Testis (tissue), 3 donors: Measurements from ENCODE around the gene MARCHF2. TPM values are rescaled to one million over a fixed set of nuclear protein-coding genes. Genes with fewer than 3 reads are reported as not detected.

Source experiments
- DNase-seq: peaks from one replicate; pipeline ENCODE4 v3.0.0-alpha.2; 2019
- H3K27ac ChIP-seq, 2 donors: fragments of 200-600 bp; sonication (generic); one replicate each; pipeline ENCODE4 v1.5.1; 2019
- H3K27me3 ChIP-seq: fragments of 200-600 bp; sonication (generic); one replicate; pipeline ENCODE4 v1.5.1; 2019
- H3K36me3 ChIP-seq: fragments of 200-600 bp; sonication (generic); one replicate; pipeline ENCODE4 v1.5.1; 2017; ENCODE audit warnings: low read depth; ENCODE audit errors: missing control alignments
- H3K4me1 ChIP-seq: fragments of 200-600 bp; sonication (generic); one replicate; pipeline ENCODE4 v1.5.1; 2019
- H3K4me3 ChIP-seq, 2 donors: fragments of 200-600 bp; sonication (generic); one replicate each; pipeline ENCODE4 v1.5.1; 2017 to 2019
- H3K9me3 ChIP-seq: fragments of 200-600 bp; sonication (generic); one replicate; pipeline ENCODE4 v1.5.1; 2017
- CTCF ChIP-seq, 3 experiments: fragments of 450-650 bp in 2 of 3; fragments of 200-600 bp in 1 of 3; sonication (generic) in 1 of 3; IDR thresholded peaks; one replicate each; pipeline ENCODE4 v1.5.1; 2016 to 2019; ENCODE audit warnings: antibody characterized with exemption in 3 of 3, mild to moderate bottlenecking in 2 of 3, moderate library complexity in 1 of 3
- POLR2A ChIP-seq: fragments of 450-650 bp; IDR thresholded peaks from one replicate; pipeline ENCODE4 v1.6.1; 2017; ENCODE audit warnings: antibody characterized with exemption, mild to moderate bottlenecking, moderate library complexity
- WGBS, 2 donors: methylation state at CpG; one replicate each; pipeline ENCODE4 v1.1.5; 2018; 5-methylcytosine and 5-hydroxymethylcytosine counted together
- intact Hi-C: fragments of 100-400 bp; cut with DNase I; formaldehyde crosslinking; loops from one replicate; pipeline ENCODE4 v1.15.1; 2023; ENCODE audit warnings: low total_unique reads
- polyA plus RNA-seq: library from polyadenylated mRNA; stranded (reverse); fragments of 350-450 nt; fragmentation: Illumina TruSeq; extraction: RNeasy Lipid Tissue Mini Kit (QIAGEN cat#74804); gene quantifications from one replicate; pipeline ENCODE4 v1.2.3, GENCODE V29; 2014; ENCODE audit warnings: low read depth, low replicate concordance; ENCODE audit not compliant: insufficient read depth
- total RNA-seq, 2 donors: library from RNA; depleted of rRNA; stranded (reverse); fragments of >200 nt; gene quantifications; one replicate each; pipeline ENCODE4 v1.2.3, GENCODE V29; 2016

MARCHF2 gene
- total and polyA plus RNA-seq, 3 donors from 2014 or later: 35.3 to 84.5 (median 62.6) TPM

- WGBS, 2 donors: 85 to 88% methylated on average over 12 to 14 of the region's 14 CpGs
- TF ChIP-seq CTCF (IDR thresholded peaks at IDR 0.05): no peak
- no peak for TF ChIP-seq POLR2A
- DNase-seq: no peak
- intact Hi-C loops: no loop called here
- no peaks in the 10 kb centered on the region for H3K27me3 ChIP-seq
- H3K36me3 ChIP-seq: no peaks in the 10 kb centered on the region
- H3K4me1 ChIP-seq: peaks cover 61% of the 10 kb centered on the region
- no peak overlapping the region for H3K27ac ChIP-seq
- H3K4me3 ChIP-seq: no peak overlapping the region
- no peaks in the 10 kb centered on the region for H3K9me3 ChIP-seq
Observed at GRCh38 chr19:8395621-8396082, 17.5 kb upstream of the MARCHF2 start.

- Histone ChIP-seq H3K4me3 (no peak overlapping the region), H3K36me3 (no peaks in the 10 kb centered on the region), H3K9me3 (no peaks in the 10 kb centered on the region), H3K27me3 (no peaks in the 10 kb centered on the region), H3K27ac (no peak overlapping the region), H3K4me1 (peaks cover 57% of the 10 kb centered on the region)
- intact Hi-C loops: no loop called here
- DNase-seq: no peak
- 89 to 93% methylated on average over 7 of the region's 7 CpGs for WGBS, 2 donors
- TF ChIP-seq POLR2A (no peak), CTCF (IDR thresholded peaks at IDR 0.05) (no peak)
Observed at GRCh38 chr19:8396185-8396562, 16.9 kb upstream of the MARCHF2 start.

GRCh38 chr19:8396563-8397203 is 16.4 kb upstream of the MARCHF2 start:
- TF ChIP-seq POLR2A: no peak
- peak in 2 of 3 experiments; percentile 31 to 44 for TF ChIP-seq CTCF (IDR thresholded peaks at IDR 0.05)
- intact Hi-C loops: no loop called here
- WGBS, 2 donors: 56 to 58% methylated on average over 20 to 22 of the region's 22 CpGs
- DNase-seq: peak; percentile 68
- Histone ChIP-seq H3K4me1 (peaks cover 52% of the 10 kb centered on the region), H3K27ac (no peak overlapping the region), H3K36me3 (no peaks in the 10 kb centered on the region), H3K4me3 (no peak overlapping the region), H3K27me3 (no peaks in the 10 kb centered on the region), H3K9me3 (no peaks in the 10 kb centered on the region)

GRCh38 chr19:8397271-8397670 is 15.8 kb upstream of the MARCHF2 start:
- Histone ChIP-seq H3K4me3 (no peak overlapping the region), H3K4me1 (peaks cover 46% of the 10 kb centered on the region), H3K36me3 (no peaks in the 10 kb centered on the region), H3K27ac (no peak overlapping the region), H3K27me3 (no peaks in the 10 kb centered on the region), H3K9me3 (no peaks in the 10 kb centered on the region)
- TF ChIP-seq POLR2A (no peak), CTCF (IDR thresholded peaks at IDR 0.05) (no peak)
- no peak for DNase-seq
- 41 to 51% methylated on average over 5 to 7 of the region's 7 CpGs for WGBS, 2 donors
- intact Hi-C loops: no loop called here

GRCh38 chr19:8397746-8398310 is 15.3 kb upstream of the MARCHF2 start:
- H3K27me3 ChIP-seq: no peaks in the 10 kb centered on the region
- DNase-seq: no peak
- 76 to 85% methylated on average over 3 to 10 of the region's 10 CpGs for WGBS, 2 donors
- no peaks in the 10 kb centered on the region for H3K9me3 ChIP-seq
- TF ChIP-seq CTCF (IDR thresholded peaks at IDR 0.05) (no peak), POLR2A (no peak)
- intact Hi-C loops: no loop called here
- no peaks in the 10 kb centered on the region for H3K36me3 ChIP-seq
- H3K4me3 ChIP-seq: no peak overlapping the region
- H3K27ac ChIP-seq: no peak overlapping the region
- H3K4me1 ChIP-seq: peaks cover 42% of the 10 kb centered on the region
